Panc1 (cell line): ENCODE results near the gene FAM117B.

ENCODE experiments used
- POLR2AphosphoS5 ChIP-seq: IDR thresholded peaks from 2 replicates; pipeline ENCODE4 v1.6.1; 2012; ENCODE audit warnings: mild to moderate bottlenecking, low read depth, low read length, moderate library complexity
- TF ChIP-seq, protein P1 (sequence below): fragments of 450-650 bp; IDR thresholded peaks from 2 replicates; pipeline ENCODE4 v1.5.1; 2017; ENCODE audit warnings: mild to moderate bottlenecking

DNA sequence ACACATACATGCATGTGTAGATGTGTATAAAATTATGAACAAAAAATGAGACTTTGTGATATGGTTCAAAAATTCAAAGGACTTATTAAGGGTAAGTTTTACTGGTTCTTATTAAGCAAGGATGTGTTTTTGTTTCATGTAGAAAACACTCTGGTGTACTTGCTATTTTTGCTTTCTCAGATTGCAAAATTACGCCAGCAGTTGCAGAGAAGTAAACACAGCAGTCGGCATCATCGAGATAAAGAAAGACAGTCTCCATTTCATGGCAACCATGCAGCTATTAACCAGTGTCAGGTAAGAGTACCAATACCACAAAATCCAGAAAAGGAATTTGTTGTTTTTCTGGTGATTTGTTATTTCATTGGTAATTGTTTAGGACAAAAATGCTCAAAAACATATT, 91.3 kb downstream of the FAM117B start:
- TF ChIP-seq, protein P1, sequence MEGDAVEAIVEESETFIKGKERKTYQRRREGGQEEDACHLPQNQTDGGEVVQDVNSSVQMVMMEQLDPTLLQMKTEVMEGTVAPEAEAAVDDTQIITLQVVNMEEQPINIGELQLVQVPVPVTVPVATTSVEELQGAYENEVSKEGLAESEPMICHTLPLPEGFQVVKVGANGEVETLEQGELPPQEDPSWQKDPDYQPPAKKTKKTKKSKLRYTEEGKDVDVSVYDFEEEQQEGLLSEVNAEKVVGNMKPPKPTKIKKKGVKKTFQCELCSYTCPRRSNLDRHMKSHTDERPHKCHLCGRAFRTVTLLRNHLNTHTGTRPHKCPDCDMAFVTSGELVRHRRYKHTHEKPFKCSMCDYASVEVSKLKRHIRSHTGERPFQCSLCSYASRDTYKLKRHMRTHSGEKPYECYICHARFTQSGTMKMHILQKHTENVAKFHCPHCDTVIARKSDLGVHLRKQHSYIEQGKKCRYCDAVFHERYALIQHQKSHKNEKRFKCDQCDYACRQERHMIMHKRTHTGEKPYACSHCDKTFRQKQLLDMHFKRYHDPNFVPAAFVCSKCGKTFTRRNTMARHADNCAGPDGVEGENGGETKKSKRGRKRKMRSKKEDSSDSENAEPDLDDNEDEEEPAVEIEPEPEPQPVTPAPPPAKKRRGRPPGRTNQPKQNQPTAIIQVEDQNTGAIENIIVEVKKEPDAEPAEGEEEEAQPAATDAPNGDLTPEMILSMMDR = no peak
- no peak for TF ChIP-seq POLR2AphosphoS5
